HG02973 (cell line): ENCODE measurements around the gene COL18A1.

Experiments used
- ATAC-seq: cut with Tn5 transposase; IDR thresholded peaks from one replicate; pipeline ENCODE4 v1.9.1; 2021; ENCODE audit warnings: moderate library complexity; ENCODE audit not compliant: unreplicated experiment

COL18A1 gene

GRCh38 chr21:45396620-45396995, 8.4 kb upstream of the COL18A1 start:
- ATAC-seq: no peak

- no peak for ATAC-seq
These were observed 7.6 kb upstream of the COL18A1 start for GRCh38 chr21:45397381-45397780.

- ATAC-seq: no peak
These were observed 3.9 kb upstream of the COL18A1 start for GRCh38 chr21:45401054-45401518.

GRCh38 chr21:45401916-45402900, 2.8 kb upstream of the COL18A1 start:
- ATAC-seq: no peak

- no peak for ATAC-seq
These were observed 1.7 kb upstream of the COL18A1 start for GRCh38 chr21:45403133-45403824.

GRCh38 chr21:45403825-45404729, 888 bp upstream of the COL18A1 start:
- ATAC-seq: no peak

GRCh38 chr21:45405271-45405818, 380 bp downstream of the COL18A1 start:
- ATAC-seq: no peak

- no peak for ATAC-seq
These were observed 1.1 kb downstream of the COL18A1 start for GRCh38 chr21:45405819-45406762.

GRCh38 chr21:45406801-45407628, 2.0 kb downstream of the COL18A1 start:
- no peak for ATAC-seq

- no peak for ATAC-seq
These were observed 2.8 kb downstream of the COL18A1 start for GRCh38 chr21:45407629-45408247.

- no peak for ATAC-seq
These were observed 3.4 kb downstream of the COL18A1 start for GRCh38 chr21:45408271-45408791.

- ATAC-seq: no peak
These were observed 3.9 kb downstream of the COL18A1 start for GRCh38 chr21:45408801-45409261.

GRCh38 chr21:45409466-45410150, 4.6 kb downstream of the COL18A1 start:
- ATAC-seq: no peak

- no peak for ATAC-seq
These were observed 5.3 kb downstream of the COL18A1 start for GRCh38 chr21:45410151-45410864.

GRCh38 chr21:45410865-45411809, 6.2 kb downstream of the COL18A1 start:
- ATAC-seq: no peak
